AG09319 (cell line): Measurements from ENCODE around the gene SORBS1.
A peak's percentile ranks its signal among the peaks of the same experiment; 100 is the strongest.

Source experiments
- DNase-seq: peaks from one replicate; pipeline ENCODE4 v3.0.0-alpha.2; 2010; ENCODE audit warnings: low read depth; ENCODE audit errors: extremely low read depth
- TF ChIP-seq, protein P1 (sequence below): IDR thresholded peaks from 2 replicates; pipeline ENCODE4 v1.5.1; 2011; ENCODE audit warnings: low read depth, mild to moderate bottlenecking, inconsistent platforms, low read length, moderate library complexity

Gene SORBS1

DNA sequence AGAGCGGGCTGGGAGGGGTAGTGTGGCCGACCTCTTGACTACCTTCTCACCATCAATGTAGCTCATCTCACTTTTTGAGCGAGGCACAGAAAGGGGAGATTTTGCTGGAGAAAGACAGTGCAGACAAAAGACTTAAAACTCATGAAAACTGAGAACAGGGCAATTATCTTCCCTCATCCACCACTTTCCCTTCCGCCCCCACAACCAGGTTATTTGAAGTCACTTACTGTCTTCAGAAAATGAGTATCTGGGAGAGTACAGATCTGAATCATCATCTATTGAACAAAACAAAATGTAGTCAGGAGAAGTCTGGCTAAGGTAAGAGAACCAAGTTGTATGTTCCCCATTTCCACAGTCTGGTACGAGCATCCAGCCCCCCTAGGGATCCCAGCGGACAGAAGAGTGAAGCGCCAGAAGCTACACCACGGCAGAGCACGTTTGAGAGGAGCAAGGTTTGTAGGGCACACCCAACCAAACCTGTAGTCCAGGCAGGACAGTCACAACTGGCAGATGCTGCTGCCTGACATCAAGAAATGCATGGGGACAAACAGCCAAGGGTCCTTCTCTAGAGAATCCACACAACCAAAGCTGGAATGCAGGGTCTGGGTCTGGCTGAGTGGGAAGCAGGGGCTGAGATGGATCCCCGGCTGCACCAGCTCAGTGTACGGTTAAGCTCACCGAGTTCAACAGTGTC lies 177.0 kb downstream of the SORBS1 start:
- TF ChIP-seq, protein P1, sequence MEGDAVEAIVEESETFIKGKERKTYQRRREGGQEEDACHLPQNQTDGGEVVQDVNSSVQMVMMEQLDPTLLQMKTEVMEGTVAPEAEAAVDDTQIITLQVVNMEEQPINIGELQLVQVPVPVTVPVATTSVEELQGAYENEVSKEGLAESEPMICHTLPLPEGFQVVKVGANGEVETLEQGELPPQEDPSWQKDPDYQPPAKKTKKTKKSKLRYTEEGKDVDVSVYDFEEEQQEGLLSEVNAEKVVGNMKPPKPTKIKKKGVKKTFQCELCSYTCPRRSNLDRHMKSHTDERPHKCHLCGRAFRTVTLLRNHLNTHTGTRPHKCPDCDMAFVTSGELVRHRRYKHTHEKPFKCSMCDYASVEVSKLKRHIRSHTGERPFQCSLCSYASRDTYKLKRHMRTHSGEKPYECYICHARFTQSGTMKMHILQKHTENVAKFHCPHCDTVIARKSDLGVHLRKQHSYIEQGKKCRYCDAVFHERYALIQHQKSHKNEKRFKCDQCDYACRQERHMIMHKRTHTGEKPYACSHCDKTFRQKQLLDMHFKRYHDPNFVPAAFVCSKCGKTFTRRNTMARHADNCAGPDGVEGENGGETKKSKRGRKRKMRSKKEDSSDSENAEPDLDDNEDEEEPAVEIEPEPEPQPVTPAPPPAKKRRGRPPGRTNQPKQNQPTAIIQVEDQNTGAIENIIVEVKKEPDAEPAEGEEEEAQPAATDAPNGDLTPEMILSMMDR: no peak

DNA sequence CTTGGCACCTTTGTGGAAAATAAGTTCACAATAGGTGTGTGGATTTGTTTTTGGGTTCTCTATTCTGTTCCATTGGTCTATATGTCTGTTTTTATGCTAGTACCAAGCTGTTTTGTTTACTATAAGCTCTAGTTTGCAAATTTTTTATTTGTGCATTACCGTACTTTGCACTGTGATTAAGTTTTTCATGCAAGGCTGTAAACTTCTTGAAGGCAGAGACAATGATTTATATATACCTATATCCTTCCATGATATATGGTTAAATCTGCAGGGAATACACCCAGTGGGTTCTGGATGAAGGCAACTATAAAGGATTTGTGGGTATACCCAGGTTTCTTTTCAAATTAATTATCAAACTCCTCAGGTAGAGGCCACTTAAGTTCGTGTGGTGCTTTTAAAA lies 178.6 kb downstream of the SORBS1 start:
- no peak for DNase-seq

More for the DNA sequence above, 177.0 kb downstream of the SORBS1 start:
- no peak for DNase-seq

GRCh38 chr10:95382174-95382573 lies 179.0 kb downstream of the SORBS1 start:
- no peak for DNase-seq
- TF ChIP-seq, protein P1: no peak

More for the DNA sequence above, 178.6 kb downstream of the SORBS1 start:
- TF ChIP-seq, protein P1: no peak

GRCh38 chr10:95377950-95378349 lies 183.2 kb downstream of the SORBS1 start:
- TF ChIP-seq, protein P1: no peak
- DNase-seq: no peak

DNA sequence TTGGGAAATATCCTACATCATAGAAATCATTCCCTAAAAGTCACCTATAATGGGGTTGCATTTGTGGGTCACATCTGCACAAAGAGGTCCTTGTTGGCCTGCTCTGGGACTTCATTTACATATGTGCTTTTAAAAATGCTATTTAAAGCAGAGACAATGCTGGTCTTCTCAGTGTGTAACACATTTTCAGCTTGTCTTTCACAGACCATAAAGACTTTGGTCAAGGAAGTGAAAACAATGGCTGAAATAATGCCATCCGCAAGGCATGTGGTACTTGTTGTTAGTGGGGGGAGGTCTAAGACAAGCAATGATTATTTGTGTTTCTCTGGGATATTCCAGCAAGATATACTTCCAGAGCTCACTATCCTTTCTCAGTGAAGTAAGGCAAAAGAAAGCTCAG lies 185.8 kb downstream of the SORBS1 start:
- TF ChIP-seq, protein P1: no peak

DNA sequence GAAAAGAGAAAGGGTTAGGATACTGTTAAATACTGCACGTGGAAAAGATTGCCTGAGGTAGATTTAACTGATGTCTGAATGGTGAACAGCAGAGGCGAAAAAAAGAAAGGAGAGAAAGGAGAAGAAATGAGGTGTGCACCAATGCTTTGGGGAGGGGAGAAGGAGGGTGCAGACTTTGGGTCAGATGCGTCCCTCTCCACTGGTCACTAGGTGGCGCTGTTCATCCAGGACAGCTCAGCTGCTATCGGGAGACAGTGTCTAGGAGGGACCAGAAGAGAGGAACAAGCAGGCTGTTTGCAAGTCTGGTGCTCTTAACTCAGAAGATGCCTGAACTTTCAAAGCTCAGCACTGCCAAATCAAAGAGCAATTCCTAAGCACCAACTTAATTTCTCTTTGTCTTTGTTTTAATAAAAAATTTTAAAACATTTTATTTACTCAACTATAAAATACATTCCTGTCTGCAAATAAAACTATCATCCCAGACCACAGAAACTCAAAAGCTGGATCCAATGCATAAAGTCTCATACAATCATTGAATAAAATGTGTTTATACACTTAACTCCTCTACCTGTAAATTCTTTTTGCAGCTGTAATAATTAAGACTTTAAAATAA lies 186.5 kb downstream of the SORBS1 start:
- TF ChIP-seq, protein P1: peak; percentile 69
- DNase-seq: peak; percentile 15

More for the DNA sequence above, 185.8 kb downstream of the SORBS1 start:
- DNase-seq: no peak

- TF ChIP-seq, protein P1: no peak
- no peak for DNase-seq
These were observed 187.5 kb downstream of the SORBS1 start for GRCh38 chr10:95373660-95374059.
